ENCODE measurements around the gene KIZ.

DNA sequence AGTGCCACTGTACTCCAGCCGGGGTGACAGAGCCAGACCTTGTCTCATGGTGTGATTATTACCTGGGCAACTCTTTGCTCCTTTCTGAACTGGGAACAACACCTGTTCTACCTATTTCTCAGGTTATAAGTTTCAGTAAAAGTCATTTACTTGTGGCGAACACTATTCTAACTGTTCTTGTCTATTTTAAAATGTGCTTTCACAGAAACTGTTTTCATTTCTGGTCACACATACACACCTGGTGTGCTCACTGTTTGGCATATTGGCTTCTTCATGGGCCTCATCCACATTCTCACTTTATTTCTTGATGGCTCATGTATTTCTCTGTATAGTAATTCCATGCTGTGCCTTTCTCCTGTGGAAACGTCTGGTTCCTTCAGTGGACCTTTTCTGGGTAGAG lies 146.8 kb downstream of the KIZ start:
- TF ChIP-seq, protein P1, sequence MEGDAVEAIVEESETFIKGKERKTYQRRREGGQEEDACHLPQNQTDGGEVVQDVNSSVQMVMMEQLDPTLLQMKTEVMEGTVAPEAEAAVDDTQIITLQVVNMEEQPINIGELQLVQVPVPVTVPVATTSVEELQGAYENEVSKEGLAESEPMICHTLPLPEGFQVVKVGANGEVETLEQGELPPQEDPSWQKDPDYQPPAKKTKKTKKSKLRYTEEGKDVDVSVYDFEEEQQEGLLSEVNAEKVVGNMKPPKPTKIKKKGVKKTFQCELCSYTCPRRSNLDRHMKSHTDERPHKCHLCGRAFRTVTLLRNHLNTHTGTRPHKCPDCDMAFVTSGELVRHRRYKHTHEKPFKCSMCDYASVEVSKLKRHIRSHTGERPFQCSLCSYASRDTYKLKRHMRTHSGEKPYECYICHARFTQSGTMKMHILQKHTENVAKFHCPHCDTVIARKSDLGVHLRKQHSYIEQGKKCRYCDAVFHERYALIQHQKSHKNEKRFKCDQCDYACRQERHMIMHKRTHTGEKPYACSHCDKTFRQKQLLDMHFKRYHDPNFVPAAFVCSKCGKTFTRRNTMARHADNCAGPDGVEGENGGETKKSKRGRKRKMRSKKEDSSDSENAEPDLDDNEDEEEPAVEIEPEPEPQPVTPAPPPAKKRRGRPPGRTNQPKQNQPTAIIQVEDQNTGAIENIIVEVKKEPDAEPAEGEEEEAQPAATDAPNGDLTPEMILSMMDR (IDR thresholded peaks at IDR 0.05; ENCODE audit: low read depth, low read length), result no peak
- TF ChIP-seq POLR2A (IDR thresholded peaks at IDR 0.05; ENCODE audit: extremely low read depth, insufficient read length), result no peak
- TF ChIP-seq, protein P2, sequence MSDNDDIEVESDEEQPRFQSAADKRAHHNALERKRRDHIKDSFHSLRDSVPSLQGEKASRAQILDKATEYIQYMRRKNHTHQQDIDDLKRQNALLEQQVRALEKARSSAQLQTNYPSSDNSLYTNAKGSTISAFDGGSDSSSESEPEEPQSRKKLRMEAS (IDR thresholded peaks at IDR 0.05; ENCODE audit: low read depth, low read length), result no peak

Data from NB4 (cell line).